ENCODE measurements around the gene PRR7. TPM values are rescaled to one million over a fixed set of nuclear protein-coding genes. Genes with fewer than 3 reads are reported as not detected.

The PRR7 gene
- total RNA-seq, 1 experiment from 2014 or later = 4.7 TPM

DNA sequence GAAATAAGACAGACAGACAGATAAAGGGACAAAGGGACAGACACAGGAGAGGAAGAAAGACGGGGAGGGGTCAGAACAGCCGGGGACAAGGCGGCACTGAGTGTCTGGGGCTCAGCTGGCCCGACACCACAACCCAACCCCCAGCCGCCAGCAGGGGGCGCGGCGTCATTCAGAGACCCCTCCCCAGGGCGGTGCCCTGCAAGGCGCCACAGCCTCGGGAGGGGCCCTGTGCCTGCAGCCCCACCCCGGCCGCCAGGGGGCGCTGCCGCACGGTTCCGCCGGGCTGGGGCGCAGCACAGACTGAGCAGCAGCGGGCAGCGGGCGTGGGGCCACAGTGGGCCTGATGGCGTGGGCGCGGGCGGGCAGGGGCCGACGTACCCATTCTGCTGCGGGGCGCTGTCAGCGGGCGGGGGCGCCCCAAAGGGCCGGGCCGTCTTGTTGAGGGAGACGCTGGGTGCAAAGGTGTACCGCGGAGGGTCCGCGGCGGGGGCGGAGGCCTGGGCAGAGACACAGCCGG, 44.9 kb downstream of the PRR7 start:
- H3K4me3 ChIP-seq (ENCODE audit: low read depth, low read length) = no peak overlapping the region
- ChIA-PET POLR2A (no interaction called here), CTCF (no interaction called here)
- DNase-seq = peak in 1 of 2 experiments; percentile 72
- H3K27me3 ChIP-seq (replicated peaks; ENCODE audit: control insufficient read depth, insufficient read depth, low read length) = no peaks in the 10 kb centered on the region
- BruUV-seq (replicated peaks) = no TSS peak
- H3K9me3 ChIP-seq = no peaks in the 10 kb centered on the region
- Mint-ChIP-seq H3K27me3 (ENCODE audit: insufficient read depth, unreplicated experiment) (no peaks in the 10 kb centered on the region), H3K9me3 (ENCODE audit: unreplicated experiment) (no peaks in the 10 kb centered on the region), H3K4me1 (ENCODE audit: low read depth, unreplicated experiment) (peaks cover 5% of the 10 kb centered on the region), H3K36me3 (ENCODE audit: insufficient read depth, unreplicated experiment) (peaks cover 30% of the 10 kb centered on the region), H3K27ac (ENCODE audit: unreplicated experiment) (no peak overlapping the region), H3K4me3 (ENCODE audit: unreplicated experiment) (no peak overlapping the region)
- H3K4me1 ChIP-seq = peaks cover 23% of the 10 kb centered on the region
- TF ChIP-seq, protein P1, sequence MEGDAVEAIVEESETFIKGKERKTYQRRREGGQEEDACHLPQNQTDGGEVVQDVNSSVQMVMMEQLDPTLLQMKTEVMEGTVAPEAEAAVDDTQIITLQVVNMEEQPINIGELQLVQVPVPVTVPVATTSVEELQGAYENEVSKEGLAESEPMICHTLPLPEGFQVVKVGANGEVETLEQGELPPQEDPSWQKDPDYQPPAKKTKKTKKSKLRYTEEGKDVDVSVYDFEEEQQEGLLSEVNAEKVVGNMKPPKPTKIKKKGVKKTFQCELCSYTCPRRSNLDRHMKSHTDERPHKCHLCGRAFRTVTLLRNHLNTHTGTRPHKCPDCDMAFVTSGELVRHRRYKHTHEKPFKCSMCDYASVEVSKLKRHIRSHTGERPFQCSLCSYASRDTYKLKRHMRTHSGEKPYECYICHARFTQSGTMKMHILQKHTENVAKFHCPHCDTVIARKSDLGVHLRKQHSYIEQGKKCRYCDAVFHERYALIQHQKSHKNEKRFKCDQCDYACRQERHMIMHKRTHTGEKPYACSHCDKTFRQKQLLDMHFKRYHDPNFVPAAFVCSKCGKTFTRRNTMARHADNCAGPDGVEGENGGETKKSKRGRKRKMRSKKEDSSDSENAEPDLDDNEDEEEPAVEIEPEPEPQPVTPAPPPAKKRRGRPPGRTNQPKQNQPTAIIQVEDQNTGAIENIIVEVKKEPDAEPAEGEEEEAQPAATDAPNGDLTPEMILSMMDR (IDR thresholded peaks at IDR 0.05; ENCODE audit: insufficient read depth in 1 of 2, low read depth in 1 of 2, low read length in 1 of 2, severe bottlenecking in 1 of 2, unreplicated experiment in 1 of 2) = peak; percentile 29 to 71
- peaks cover 4% of the 10 kb centered on the region for H3K36me3 ChIP-seq (ENCODE audit: control insufficient read depth, insufficient read depth, low read length)
- intact Hi-C loops (cut with micrococcal nuclease; ENCODE audit: unreplicated experiment) = no loop called here

DNA sequence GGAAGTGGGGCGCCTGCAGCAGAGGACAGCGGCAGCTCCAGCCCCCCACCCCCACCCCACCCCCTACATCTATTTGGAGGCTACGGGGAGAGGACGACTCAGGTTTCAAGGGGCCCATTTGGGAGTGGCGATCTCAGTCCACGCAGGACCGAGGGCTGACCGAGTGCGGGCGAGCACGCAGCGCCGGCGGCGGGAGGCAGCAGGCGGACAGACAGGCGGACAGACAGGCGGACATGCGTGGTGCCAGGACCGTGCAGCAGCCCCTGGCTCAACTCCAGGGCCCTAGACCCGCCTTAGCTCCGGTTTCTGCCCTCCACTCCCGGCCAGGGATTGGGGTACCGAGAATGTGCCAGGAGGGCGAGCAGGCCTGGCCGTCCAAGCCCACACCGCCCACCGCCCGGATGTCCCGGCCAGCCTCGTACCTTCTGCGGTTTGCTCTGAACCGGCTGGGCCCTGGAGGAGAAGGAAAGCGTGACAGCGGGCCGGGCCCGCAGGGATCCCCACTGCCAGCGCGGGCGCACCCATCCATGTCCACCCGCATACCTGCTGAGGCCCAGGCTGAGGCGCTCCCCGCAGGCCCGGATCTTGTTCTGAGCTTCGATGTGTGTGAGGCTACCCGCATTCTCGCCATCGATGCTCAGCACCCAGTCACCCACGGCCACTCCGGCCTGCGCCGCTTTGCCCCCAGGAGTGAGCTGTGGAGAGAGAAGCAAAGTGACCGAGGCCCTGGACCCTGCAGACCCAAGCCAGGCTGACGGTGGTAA, 45.6 kb downstream of the PRR7 start:
- TF ChIP-seq, protein P1 (IDR thresholded peaks at IDR 0.05; ENCODE audit: insufficient read depth in 1 of 2, low read depth in 1 of 2, low read length in 1 of 2, severe bottlenecking in 1 of 2, unreplicated experiment in 1 of 2) = no peak
- POLR2A ChIA-PET = no interaction called here
- H3K4me3 ChIP-seq (ENCODE audit: low read depth, low read length) = no peak overlapping the region
- no peaks in the 10 kb centered on the region for H3K9me3 Mint-ChIP-seq (ENCODE audit: unreplicated experiment)
- H3K4me1 ChIP-seq = peaks cover 24% of the 10 kb centered on the region
- H3K9me3 ChIP-seq = no peaks in the 10 kb centered on the region
- no peak overlapping the region for H3K27ac Mint-ChIP-seq (ENCODE audit: unreplicated experiment)
- no peaks in the 10 kb centered on the region for H3K27me3 Mint-ChIP-seq (ENCODE audit: insufficient read depth, unreplicated experiment)
- H3K36me3 ChIP-seq (ENCODE audit: control insufficient read depth, insufficient read depth, low read length) = peaks cover 4% of the 10 kb centered on the region
- H3K4me1 Mint-ChIP-seq (ENCODE audit: low read depth, unreplicated experiment) = peaks cover 5% of the 10 kb centered on the region
- BruUV-seq (replicated peaks) = no TSS peak
- H3K27me3 ChIP-seq (replicated peaks; ENCODE audit: control insufficient read depth, insufficient read depth, low read length) = no peaks in the 10 kb centered on the region
- CTCF ChIA-PET = interaction anchor here (0.6 kb wide), 1 partner anchor 56 kb away, joined by 4 read pairs; no protein-coding TSS in a partner anchor
- H3K4me3 Mint-ChIP-seq (ENCODE audit: unreplicated experiment) = no peak overlapping the region
- intact Hi-C loops (cut with micrococcal nuclease; ENCODE audit: unreplicated experiment) = no loop called here
- H3K36me3 Mint-ChIP-seq (ENCODE audit: insufficient read depth, unreplicated experiment) = peaks cover 30% of the 10 kb centered on the region
- DNase-seq = no peak

DNA sequence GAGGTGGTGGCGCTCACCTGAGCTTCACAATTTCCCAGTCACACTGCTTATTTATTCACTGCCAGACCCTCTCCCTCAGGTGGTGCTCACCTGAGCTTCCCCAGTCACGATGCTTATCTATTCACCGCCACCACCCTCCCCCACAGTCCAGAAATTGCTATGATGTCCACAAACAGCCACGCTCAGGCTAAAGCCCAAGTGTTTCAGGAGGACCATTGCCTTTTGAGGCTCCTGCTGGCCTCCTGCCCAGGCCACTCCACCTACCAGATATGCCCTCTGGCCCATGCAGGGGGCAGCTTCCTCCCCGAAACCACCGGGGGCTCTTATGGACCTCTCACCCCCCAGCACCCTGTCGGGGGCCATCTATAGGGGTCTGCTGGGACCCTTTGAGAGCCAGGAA, 46.2 kb downstream of the PRR7 start:
- ChIA-PET CTCF (interaction anchor here (0.6 kb wide), 1 partner anchor 56 kb away, joined by 4 read pairs; no protein-coding TSS in a partner anchor), POLR2A (no interaction called here)
- no peak overlapping the region for H3K4me3 Mint-ChIP-seq (ENCODE audit: unreplicated experiment)
- H3K36me3 Mint-ChIP-seq (ENCODE audit: insufficient read depth, unreplicated experiment) = peaks cover 36% of the 10 kb centered on the region
- H3K27me3 ChIP-seq (replicated peaks; ENCODE audit: control insufficient read depth, insufficient read depth, low read length) = no peaks in the 10 kb centered on the region
- H3K9me3 Mint-ChIP-seq (ENCODE audit: unreplicated experiment) = no peaks in the 10 kb centered on the region
- H3K4me1 Mint-ChIP-seq (ENCODE audit: low read depth, unreplicated experiment) = peaks cover 9% of the 10 kb centered on the region
- no TSS peak for BruUV-seq (replicated peaks)
- TF ChIP-seq, protein P1 (IDR thresholded peaks at IDR 0.05; ENCODE audit: insufficient read depth in 1 of 2, low read depth in 1 of 2, low read length in 1 of 2, severe bottlenecking in 1 of 2, unreplicated experiment in 1 of 2) = no peak
- peaks cover 4% of the 10 kb centered on the region for H3K36me3 ChIP-seq (ENCODE audit: control insufficient read depth, insufficient read depth, low read length)
- no peak overlapping the region for H3K4me3 ChIP-seq (ENCODE audit: low read depth, low read length)
- peaks cover 24% of the 10 kb centered on the region for H3K4me1 ChIP-seq
- intact Hi-C loops (cut with micrococcal nuclease; ENCODE audit: unreplicated experiment) = no loop called here
- no peak overlapping the region for H3K27ac Mint-ChIP-seq (ENCODE audit: unreplicated experiment)
- no peaks in the 10 kb centered on the region for H3K9me3 ChIP-seq
- DNase-seq = no peak
- no peaks in the 10 kb centered on the region for H3K27me3 Mint-ChIP-seq (ENCODE audit: insufficient read depth, unreplicated experiment)
